HG03520 (cell line): ENCODE data around the gene FBXL17.
A peak's percentile ranks its signal among the peaks of the same experiment; 100 is the strongest.
"Not testable (repeated sequence)": the region's sequence is repeated elsewhere in the genome, so short reads cannot be mapped to it uniquely, and the experiment has no call there.

Source experiments
- ATAC-seq: cut with Tn5 transposase; IDR thresholded peaks from one replicate; pipeline ENCODE4 v1.9.1; 2021; ENCODE audit warnings: mild to moderate bottlenecking, moderate library complexity; ENCODE audit not compliant: unreplicated experiment

FBXL17 gene

GRCh38 chr5:108171759-108172158 is 210.1 kb downstream of the FBXL17 start:
- ATAC-seq: no peak

GRCh38 chr5:108168915-108169314 is 213.0 kb downstream of the FBXL17 start:
- ATAC-seq: no peak

- no peak for ATAC-seq
Measured at GRCh38 chr5:108167174-108167573, 214.7 kb downstream of the FBXL17 start.

- no peak for ATAC-seq
Measured at GRCh38 chr5:108164574-108164973, 217.3 kb downstream of the FBXL17 start.

GRCh38 chr5:108152854-108153253 is 229.0 kb downstream of the FBXL17 start:
- ATAC-seq: not testable (repeated sequence)

- no peak for ATAC-seq
Measured at GRCh38 chr5:108149369-108149768, 232.5 kb downstream of the FBXL17 start.

GRCh38 chr5:108148715-108149139 is 233.2 kb downstream of the FBXL17 start:
- ATAC-seq: peak; percentile 69

- no peak for ATAC-seq
Measured at GRCh38 chr5:108146222-108146621, 235.7 kb downstream of the FBXL17 start.

GRCh38 chr5:108145351-108145750 is 236.5 kb downstream of the FBXL17 start:
- no peak for ATAC-seq

GRCh38 chr5:108144332-108144731 is 237.6 kb downstream of the FBXL17 start:
- ATAC-seq: no peak

- ATAC-seq: no peak
Measured at GRCh38 chr5:108143581-108143980, 238.3 kb downstream of the FBXL17 start.

- ATAC-seq: no peak
Measured at GRCh38 chr5:108141676-108142075, 240.2 kb downstream of the FBXL17 start.

GRCh38 chr5:108136493-108136892 is 245.4 kb downstream of the FBXL17 start:
- no peak for ATAC-seq

- ATAC-seq: no peak
Measured at GRCh38 chr5:108129129-108129528, 252.8 kb downstream of the FBXL17 start.

- no peak for ATAC-seq
Measured at GRCh38 chr5:108125771-108126511, 256.0 kb downstream of the FBXL17 start.

GRCh38 chr5:108124596-108124995 is 257.3 kb downstream of the FBXL17 start:
- no peak for ATAC-seq

- ATAC-seq: no peak
Measured at GRCh38 chr5:108122702-108123101, 259.2 kb downstream of the FBXL17 start.

- ATAC-seq: no peak
Measured at GRCh38 chr5:108118813-108119514, 262.9 kb downstream of the FBXL17 start.

- ATAC-seq: no peak
Measured at GRCh38 chr5:108115673-108116072, 266.2 kb downstream of the FBXL17 start.

- no peak for ATAC-seq
Measured at GRCh38 chr5:108113950-108114349, 267.9 kb downstream of the FBXL17 start.

- no peak for ATAC-seq
Measured at GRCh38 chr5:108111736-108112135, 270.2 kb downstream of the FBXL17 start.

- ATAC-seq: no peak
Measured at GRCh38 chr5:108109059-108109458, 272.8 kb downstream of the FBXL17 start.
